Adrenal gland (tissue), 12 donors: ENCODE data around the gene TFAP2E. TPM values are rescaled to one million over a fixed set of nuclear protein-coding genes. Genes with fewer than 3 reads are reported as not detected.

Experiments
- DNase-seq, 7 donors: peaks; one replicate each; pipeline ENCODE4 v3.0.0-alpha.2; 2019 to 2020
- H3K27ac ChIP-seq, 5 donors: fragments of 200-600 bp; sonication (generic) in 4 of 5; 1 replicate in 3 of 5; 2 replicates in 2 of 5; pipeline versions ENCODE4 v1.5.1 to v1.8.0; 2016 to 2020; ENCODE audit warnings: mild to moderate bottlenecking in 1 of 5
- H3K27me3 ChIP-seq: fragments of 200-600 bp; 2 replicates; pipeline ENCODE4 v1.8.0; 2021
- H3K36me3 ChIP-seq, 2 donors: fragments of 200-600 bp; replicated peaks in 1 of 2; 1 replicate in 1 of 2; 2 replicates in 1 of 2; pipeline versions ENCODE4 v1.5.1 to v1.8.0; 2018 to 2022
- H3K4me1 ChIP-seq, 2 donors: fragments of 200-600 bp; replicated peaks in 1 of 2; 1 replicate in 1 of 2; 2 replicates in 1 of 2; pipeline versions ENCODE4 v1.5.1 to v1.8.0; 2018 to 2021
- H3K4me3 ChIP-seq, 4 donors: fragments of 200-600 bp; sonication (generic) in 3 of 4; one replicate each; pipeline ENCODE4 v1.5.1; 2016 to 2018
- H3K9me3 ChIP-seq, 3 donors: fragments of 200-600 bp; sonication (generic) in 1 of 3; replicated peaks in 1 of 3; 1 replicate in 2 of 3; 2 replicates in 1 of 3; pipeline versions ENCODE4 v1.5.1 to v1.8.0; 2016 to 2021
- CTCF ChIP-seq, 6 experiments: fragments of 450-650 bp in 4 of 6; fragments of 200-600 bp in 2 of 6; sonication (generic) in 1 of 6; IDR thresholded peaks; 1 replicate in 5 of 6; 2 replicates in 1 of 6; pipeline versions ENCODE4 v1.5.1 to v1.8.0; 2016 to 2021; ENCODE audit warnings: antibody characterized with exemption in 6 of 6, mild to moderate bottlenecking in 2 of 6, moderate library complexity in 1 of 6
- POLR2A ChIP-seq, 2 donors: fragments of 450-650 bp; IDR thresholded peaks; one replicate each; pipeline ENCODE4 v1.6.1; 2017; ENCODE audit warnings: antibody characterized with exemption in 2 of 2, mild to moderate bottlenecking in 2 of 2, moderate library complexity in 1 of 2
- WGBS, 4 donors: extraction: QIAGEN DNeasy Blood & Tissue Kit in 2 of 4; methylation state at CpG; one replicate each; pipeline versions ENCODE4 v1.1.5 to v1.1.7; 2013 to 2017; 5-methylcytosine and 5-hydroxymethylcytosine counted together
- intact Hi-C, 2 donors: fragments of 100-400 bp; cut with DNase I; formaldehyde crosslinking; loops; one replicate each; pipeline versions ENCODE4 v1.14.1 to v1.15.0; 2022 to 2023
- polyA plus RNA-seq, 3 donors: library from polyadenylated mRNA; stranded (reverse); fragments of 200-250 nt in 2 of 3; fragments of 350-450 nt in 1 of 3; fragmentation: Illumina TruSeq in 1 of 3; extraction: RNeasy Lipid Tissue Mini Kit (QIAGEN cat#74804) in 1 of 3; gene quantifications; one replicate each; pipeline ENCODE4 v1.2.3, GENCODE V29; 2013 to 2014
- total RNA-seq, 9 donors: library from RNA; depleted of rRNA in 4 of 9; stranded (reverse); fragments of >200 nt in 4 of 9; fragments of 120-200 nt in 1 of 9; fragmentation: NEBNext Ultra II Directional in 1 of 9; extraction: Animal tissue kit (Norgen Biotek cat#: 25700) in 1 of 9; gene quantifications; one replicate each; pipeline versions ENCODE4 v1.1.0 to v1.2.4, GENCODE V29; 2013 to 2023
- donor health status: healthy with polysubstance abuse.
- donor health status: Bipolar disorder and iron deficiency.
- donor health status: DM: yes; HTN: yes; CAD: no.
- donor health status: DM: no; HTN: no; CAD: no.
- donor health status: DM: no; HTN: no; CAD: no.
- donor health status: DM: yes; HTN: yes; CAD: no.

The TFAP2E gene
- total and polyA plus RNA-seq, 12 donors = 0.21 to 2.1 (median 0.53) TPM; not detected in 4

- peak overlapping the region in 3 of 5 donors; percentile 3 to 43 (median 3) for H3K27ac ChIP-seq
- no peak overlapping the region for H3K4me3 ChIP-seq
- intact Hi-C loops = loop anchor here in 1 of 2 donors (5.0 kb wide), 1 partner anchor 102 kb away; no protein-coding TSS in a partner anchor
- TF ChIP-seq POLR2A (IDR thresholded peaks at IDR 0.05) (no peak), CTCF (IDR thresholded peaks at IDR 0.05) (no peak)
- peak in 5 of 7 donors; percentile 33 to 81 (median 62) for DNase-seq
- no peaks in the 10 kb centered on the region for H3K9me3 ChIP-seq
- 38 to 40% (median 39%) methylated on average over 7 of the region's 7 CpGs for WGBS, 4 donors
- peaks cover 0 to 29% of the 10 kb centered on the region in 2 donors for H3K36me3 ChIP-seq
- H3K27me3 ChIP-seq = no peaks in the 10 kb centered on the region
- peaks cover 28 to 54% of the 10 kb centered on the region in 2 donors for H3K4me1 ChIP-seq
These were observed 18.6 kb upstream of the TFAP2E start for GRCh38 chr1:35554266-35555211.

GRCh38 chr1:35555212-35555584, 17.9 kb upstream of the TFAP2E start:
- H3K4me1 ChIP-seq = peaks cover 28 to 54% of the 10 kb centered on the region in 2 donors
- H3K4me3 ChIP-seq = no peak overlapping the region
- 68 to 77% (median 71%) methylated on average over 4 of the region's 4 CpGs for WGBS, 4 donors
- H3K27me3 ChIP-seq = no peaks in the 10 kb centered on the region
- no peak for TF ChIP-seq POLR2A (IDR thresholded peaks at IDR 0.05)
- no peak for TF ChIP-seq CTCF (IDR thresholded peaks at IDR 0.05)
- no peak overlapping the region for H3K27ac ChIP-seq
- DNase-seq = no peak
- H3K9me3 ChIP-seq = no peaks in the 10 kb centered on the region
- intact Hi-C loops = loop anchor here in 1 of 2 donors (5.0 kb wide), 1 partner anchor 103 kb away; no protein-coding TSS in a partner anchor
- peaks cover 0 to 25% of the 10 kb centered on the region in 2 donors for H3K36me3 ChIP-seq

- TF ChIP-seq CTCF (IDR thresholded peaks at IDR 0.05) (no peak), POLR2A (IDR thresholded peaks at IDR 0.05) (no peak)
- intact Hi-C loops = loop anchor here in 1 of 2 donors (5.0 kb wide), 1 partner anchor 104 kb away; no protein-coding TSS in a partner anchor
- WGBS, 4 donors = 48 to 56% (median 53%) methylated on average over 10 of the region's 10 CpGs
- H3K9me3 ChIP-seq = no peaks in the 10 kb centered on the region
- no peaks in the 10 kb centered on the region for H3K27me3 ChIP-seq
- peak overlapping the region in 1 of 4 donors; percentile 94 for H3K4me3 ChIP-seq
- H3K27ac ChIP-seq = peak overlapping the region in 3 of 5 donors; percentile 94 to 99 (median 97)
- peaks cover 0 to 23% of the 10 kb centered on the region in 2 donors for H3K36me3 ChIP-seq
- peaks cover 28 to 59% of the 10 kb centered on the region in 2 donors for H3K4me1 ChIP-seq
- no peak for DNase-seq
These were observed 17.3 kb upstream of the TFAP2E start for GRCh38 chr1:35555601-35556477.
